Colonic mucosa (tissue), 4 donors: Measurements from ENCODE around the gene FAM228B. TPM values are rescaled to one million over a fixed set of nuclear protein-coding genes. Genes with fewer than 3 reads are reported as not detected.

Experiments used
- DNase-seq: peaks from one replicate; pipeline ENCODE4 v3.0.0-alpha.2; 2020
- H3K27ac ChIP-seq: fragments of 200-600 bp; one replicate; pipeline ENCODE4 v1.8.0; 2021
- H3K27me3 ChIP-seq: fragments of 200-600 bp; one replicate; pipeline ENCODE4 v1.8.0; 2021
- H3K36me3 ChIP-seq: fragments of 200-600 bp; one replicate; pipeline ENCODE4 v1.8.0; 2021
- H3K4me1 ChIP-seq: fragments of 200-600 bp; one replicate; pipeline ENCODE4 v1.8.0; 2021; ENCODE audit warnings: mild to moderate bottlenecking
- H3K4me3 ChIP-seq: fragments of 200-600 bp; one replicate; pipeline ENCODE4 v1.8.0; 2021
- H3K9ac ChIP-seq, 2 donors: one replicate each; pipeline ENCODE4 v1.7.0; 2013; ENCODE audit warnings: control low read depth in 2 of 2, low read depth in 2 of 2, low read length in 2 of 2
- H3K9me3 ChIP-seq: fragments of 200-600 bp; one replicate; pipeline ENCODE4 v1.8.0; 2021
- CTCF ChIP-seq: fragments of 200-600 bp; IDR thresholded peaks from one replicate; pipeline ENCODE4 v1.8.0; 2022; ENCODE audit warnings: antibody characterized with exemption, mild to moderate bottlenecking
- intact Hi-C: fragments of 100-400 bp; cut with DNase I; formaldehyde crosslinking; loops from one replicate; pipeline ENCODE4 v1.14.1; 2022
- total RNA-seq, 2 donors: library from RNA; stranded (reverse); fragmentation: NEBNext Ultra II Directional in 1 of 2; extraction: Animal tissue kit (Norgen Biotek cat#: 25700) in 1 of 2; gene quantifications; one replicate each; pipeline ENCODE4 v1.2.1, GENCODE V29; 2021
- donor health status: healthy.
- donor health status: DM: no; HTN: no; CAD: no.
- donor health status: DM: no; HTN: no; CAD: no.

The FAM228B gene
- total RNA-seq, 2 donors from 2014 or later, result 4.4 to 6.2 TPM

- H3K9me3 ChIP-seq, result no peaks in the 10 kb centered on the region
- H3K9ac ChIP-seq, result no peak overlapping the region
- H3K4me3 ChIP-seq, result no peak overlapping the region
- no peaks in the 10 kb centered on the region for H3K27me3 ChIP-seq
- intact Hi-C loops, result no loop called here
- H3K27ac ChIP-seq, result no peak overlapping the region
- H3K36me3 ChIP-seq, result peaks cover 23% of the 10 kb centered on the region
- no peak for TF ChIP-seq CTCF
- no peaks in the 10 kb centered on the region for H3K4me1 ChIP-seq
- no peak for DNase-seq
Measured at GRCh38 chr2:24210106-24210455, 86.8 kb downstream of the FAM228B start.

- peaks cover 16% of the 10 kb centered on the region for H3K36me3 ChIP-seq
- no peak overlapping the region for H3K27ac ChIP-seq
- H3K4me1 ChIP-seq, result no peaks in the 10 kb centered on the region
- intact Hi-C loops, result no loop called here
- no peaks in the 10 kb centered on the region for H3K9me3 ChIP-seq
- DNase-seq, result no peak
- no peak overlapping the region for H3K9ac ChIP-seq
- H3K4me3 ChIP-seq, result no peak overlapping the region
- H3K27me3 ChIP-seq, result no peaks in the 10 kb centered on the region
- no peak for TF ChIP-seq CTCF
Measured at GRCh38 chr2:24210723-24211122, 87.5 kb downstream of the FAM228B start.

GRCh38 chr2:24211408-24211807 is 88.1 kb downstream of the FAM228B start:
- H3K36me3 ChIP-seq, result peaks cover 13% of the 10 kb centered on the region

GRCh38 chr2:24214880-24215279 is 91.6 kb downstream of the FAM228B start:
- TF ChIP-seq CTCF, result no peak
- Histone ChIP-seq H3K9ac (no peak overlapping the region), H3K27ac (no peak overlapping the region), H3K9me3 (no peaks in the 10 kb centered on the region), H3K4me3 (no peak overlapping the region), H3K36me3 (peaks cover under 1% of the 10 kb centered on the region), H3K4me1 (no peaks in the 10 kb centered on the region), H3K27me3 (no peaks in the 10 kb centered on the region)
- intact Hi-C loops, result no loop called here
- DNase-seq, result no peak

More at GRCh38 chr2:24211408-24211807, 88.1 kb downstream of the FAM228B start:
- Histone ChIP-seq H3K27ac (no peak overlapping the region), H3K9me3 (no peaks in the 10 kb centered on the region), H3K27me3 (no peaks in the 10 kb centered on the region), H3K9ac (no peak overlapping the region), H3K4me3 (no peak overlapping the region), H3K4me1 (no peaks in the 10 kb centered on the region)
- DNase-seq, result no peak
- TF ChIP-seq CTCF, result no peak
- intact Hi-C loops, result no loop called here

Other genes starting within 250 kb of the FAM228B start
- gene ATAD2B, start 196.3 kb upstream of the FAM228B start, total RNA-seq, result 10 to 100 TPM; 19.2 to 21.7 TPM
- gene UBXN2A, start 183.0 kb upstream of the FAM228B start, total RNA-seq, result 10 to 100 TPM in 1 of 2 donors, 1 to 10 TPM in 1; 10.0 to 17.3 TPM
- gene MFSD2B, start 113.4 kb upstream of the FAM228B start, total RNA-seq, result under 1 TPM in 1 of 2 donors, not detected in 1; 0.20 TPM
- gene WDCP, start 76.1 kb upstream of the FAM228B start, total RNA-seq, result 1 to 10 TPM; 4.5 to 6.8 TPM
- gene FKBP1B, start 73.7 kb upstream of the FAM228B start, total RNA-seq, result 10 to 100 TPM in 1 of 2 donors, 1 to 10 TPM in 1; 8.0 to 11.8 TPM
- gene SF3B6, start 47.1 kb upstream of the FAM228B start, total RNA-seq, result 10 to 100 TPM; 86.9 to 90.1 TPM
- 10 to 100 TPM; 58.8 to 67.5 TPM for gene TP53I3, start 38.6 kb upstream of the FAM228B start, total RNA-seq
- gene PFN4, start 135 bp upstream of the FAM228B start, total RNA-seq, result under 1 TPM in 1 of 2 donors, not detected in 1; 0.27 TPM
- gene FAM228A, start 51.6 kb downstream of the FAM228B start, total RNA-seq, result not detected
- gene ITSN2, start 237.1 kb downstream of the FAM228B start, total RNA-seq, result 10 to 100 TPM; 38.2 to 38.5 TPM